PC-9 (cell line): ENCODE data around the gene TRIM56. TPM values are rescaled to one million over a fixed set of nuclear protein-coding genes. Genes with fewer than 3 reads are reported as not detected.

Experiments
- BruUV-seq: library from RNA; stranded (reverse); fragments of 400-500 nt; replicated peaks from 2 replicates; lab custom pipeline; 2021; lab: Mats Ljungman, UMichigan
- CTCF ChIA-PET: fragments of 300-600 bp; sonication (Branson Sonifier 250); formaldehyde crosslinking; loops from one replicate; lab custom pipeline; 2022; ENCODE audit warnings: antibody characterized with exemption; lab: Charles Lee
- POLR2A ChIA-PET: fragments of 300-600 bp; sonication (Branson Sonifier 250); formaldehyde crosslinking; loops from one replicate; lab custom pipeline; 2022; ENCODE audit warnings: antibody characterized with exemption; ENCODE audit not compliant: unreplicated experiment; lab: Charles Lee
- DNase-seq, 2 experiments: peaks; one replicate each; pipeline versions ENCODE4 v3.0.0 to v3.0.0-alpha.2; 2015 to 2022; ENCODE audit warnings: mixed read lengths in 1 of 2
- H2AFZ ChIP-seq: fragments of 200-600 bp; sonication (generic); 2 replicates; pipeline ENCODE4 v1.8.1; 2017; ENCODE audit warnings: antibody characterized with exemption
- H3F3A ChIP-seq: fragments of 200-600 bp; sonication (generic); 2 replicates; pipeline ENCODE4 v1.8.1; 2017; ENCODE audit warnings: antibody characterized with exemption, mild to moderate bottlenecking, low read depth; ENCODE audit not compliant: insufficient read depth
- H3K27ac ChIP-seq: fragments of 200-600 bp; sonication (generic); 2 replicates; pipeline ENCODE4 v1.6.1; 2016; ENCODE audit warnings: mixed run types
- H3K27me3 ChIP-seq: fragments of 200-600 bp; sonication (generic); 2 replicates; pipeline ENCODE4 v1.6.1; 2016; ENCODE audit warnings: low read depth, mixed run types; ENCODE audit not compliant: insufficient read depth
- H3K36me3 ChIP-seq: fragments of 200-600 bp; sonication (generic); 2 replicates; pipeline ENCODE4 v1.6.1; 2016; ENCODE audit warnings: low read depth, mixed run types
- H3K4me1 ChIP-seq: fragments of 200-600 bp; sonication (generic); replicated peaks from 2 replicates; pipeline ENCODE4 v1.6.1; 2016; ENCODE audit warnings: mixed run types; ENCODE audit not compliant: insufficient read depth
- H3K4me2 ChIP-seq: fragments of 200-600 bp; sonication (generic); 2 replicates; pipeline ENCODE4 v1.6.1; 2017; ENCODE audit warnings: mixed run types
- H3K4me3 ChIP-seq: fragments of 200-600 bp; sonication (generic); 2 replicates; pipeline ENCODE4 v1.6.1; 2016; ENCODE audit warnings: mixed run types
- H3K79me2 ChIP-seq: fragments of 200-600 bp; sonication (generic); 2 replicates; pipeline ENCODE4 v1.6.1; 2017; ENCODE audit warnings: low read depth, mixed run types
- H3K9me2 ChIP-seq: fragments of 200-600 bp; sonication (generic); 2 replicates; pipeline ENCODE4 v1.8.1; 2017; ENCODE audit warnings: mild to moderate bottlenecking; ENCODE audit not compliant: insufficient read depth
- H3K9me3 ChIP-seq: fragments of 200-600 bp; sonication (generic); 2 replicates; pipeline ENCODE4 v1.8.1; 2016; ENCODE audit warnings: low read depth; ENCODE audit not compliant: insufficient read depth
- H4K20me1 ChIP-seq: fragments of 200-600 bp; sonication (generic); 2 replicates; pipeline ENCODE4 v1.8.1; 2017; ENCODE audit not compliant: insufficient read depth
- CTCF ChIP-seq: fragments of 200-600 bp; sonication (generic); conservative IDR thresholded peaks from 2 replicates; pipeline ENCODE4 v1.6.1; 2017; ENCODE audit warnings: mixed run types, antibody characterized with exemption, mild to moderate bottlenecking, moderate library complexity
- EZH2 ChIP-seq: fragments of 200-600 bp; sonication (generic); IDR thresholded peaks from 2 replicates; pipeline ENCODE4 v1.8.0; 2017; ENCODE audit warnings: antibody characterized with exemption, low read depth
- intact Hi-C: fragments of 100-400 bp; cut with micrococcal nuclease; formaldehyde crosslinking; loops from one replicate; pipeline ENCODE4 v1.10.0; 2022; ENCODE audit not compliant: unreplicated experiment
- total RNA-seq: library from RNA; stranded (reverse); gene quantifications from 2 replicates; pipeline ENCODE4 v1.2.3, GENCODE V29; 2021

The TRIM56 gene
- total RNA-seq, 1 experiment from 2014 or later = 72.3 TPM

DNA sequence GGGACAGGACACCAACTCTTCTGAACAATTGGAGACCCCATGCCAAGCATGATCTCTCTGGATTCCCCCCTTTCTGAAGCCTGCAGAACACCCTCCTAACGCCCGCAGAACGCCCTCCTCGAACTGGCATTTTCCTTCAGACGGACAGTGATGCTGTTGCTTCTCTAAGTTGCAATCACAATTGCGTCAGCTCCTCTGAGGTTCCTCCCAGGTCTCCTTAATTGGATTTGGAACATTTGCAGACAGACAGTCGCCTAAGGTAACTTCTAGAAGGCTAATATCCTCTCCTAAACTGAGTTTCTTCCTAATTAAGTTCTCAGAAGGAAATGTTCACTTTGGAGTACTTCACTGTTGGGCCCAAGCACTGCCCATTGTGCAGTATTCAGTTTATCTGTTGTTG, 21.1 kb downstream of the TRIM56 start:
- Histone ChIP-seq H3K27ac (no peak overlapping the region), H3K9me3 (no peaks in the 10 kb centered on the region)

GRCh38 chr7:101108330-101108857, 23.1 kb downstream of the TRIM56 start:
- Histone ChIP-seq H3K4me2 (peak overlapping the region; percentile 69), H3K4me1 (peaks cover 44% of the 10 kb centered on the region)

More for the DNA sequence above, 21.1 kb downstream of the TRIM56 start:
- no TSS peak for BruUV-seq
- H3K79me2 ChIP-seq = peaks cover 16% of the 10 kb centered on the region; the same call in 1 of the 2 replicates
- intact Hi-C loops = no loop called here
- no peak for DNase-seq
- H3K4me2 ChIP-seq = no peak overlapping the region
- H3K4me1 ChIP-seq = peaks cover 64% of the 10 kb centered on the region
- H4K20me1 ChIP-seq = no peaks in the 10 kb centered on the region
- no peaks in the 10 kb centered on the region for H3K9me2 ChIP-seq
- ChIA-PET POLR2A (no interaction called here), CTCF (interaction anchor here (0.6 kb wide), 1 partner anchor 85 kb away, joined by 3 read pairs; no protein-coding TSS in a partner anchor)
- H3K4me3 ChIP-seq = no peak overlapping the region
- no peaks in the 10 kb centered on the region for H3K27me3 ChIP-seq
- TF ChIP-seq CTCF (no peak), EZH2 (no peak)
- H3F3A ChIP-seq = peaks cover 54% of the 10 kb centered on the region
- no peaks in the 10 kb centered on the region for H3K36me3 ChIP-seq
- H2AFZ ChIP-seq = no peak overlapping the region

DNA sequence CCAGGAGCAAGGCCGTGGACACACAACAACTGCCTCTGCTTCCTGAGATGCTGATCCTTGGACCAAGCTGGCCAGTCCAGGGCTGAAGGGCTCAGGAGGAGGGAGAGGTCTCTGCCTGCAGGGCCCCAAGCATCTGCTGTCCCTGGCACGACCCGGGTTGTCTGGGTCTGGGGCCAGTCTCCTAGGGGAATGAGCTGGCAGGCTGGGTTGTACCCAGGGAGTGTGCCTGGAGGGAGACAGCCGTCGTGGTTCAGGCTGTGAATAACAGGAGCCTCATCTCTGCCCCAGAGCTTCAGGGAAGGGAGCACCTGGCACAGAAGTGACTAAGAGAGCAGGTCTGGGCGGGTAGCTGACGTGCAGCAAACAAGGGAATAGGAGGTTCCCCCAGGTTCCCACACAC, 23.7 kb downstream of the TRIM56 start:
- Histone ChIP-seq H3F3A (peaks cover 35% of the 10 kb centered on the region), H3K27ac (peak overlapping the region; percentile 94), H4K20me1 (no peaks in the 10 kb centered on the region), H3K4me2 (peak overlapping the region; percentile 69), H3K4me3 (peak overlapping the region; percentile 21; the same call in 1 of the 2 replicates), H3K9me3 (no peaks in the 10 kb centered on the region), H3K9me2 (no peaks in the 10 kb centered on the region), H3K27me3 (no peaks in the 10 kb centered on the region), H3K36me3 (no peaks in the 10 kb centered on the region), H2AFZ (no peak overlapping the region), H3K4me1 (peaks cover 41% of the 10 kb centered on the region), H3K79me2 (no peaks in the 10 kb centered on the region)
- intact Hi-C loops = loop anchor here (1.0 kb wide), 2 partner anchors 8 to 9 kb away; no protein-coding TSS in a partner anchor
- no TSS peak for BruUV-seq
- DNase-seq = peak; percentile 86 to 95
- TF ChIP-seq CTCF (no peak), EZH2 (no peak)
- CTCF ChIA-PET = interaction anchor here (0.6 to 0.9 kb wide), 2 partner anchors 8 to 57 kb away, joined by 3 read pairs; no protein-coding TSS in a partner anchor
- POLR2A ChIA-PET = interaction anchor here (0.5 to 1.2 kb wide), 7 partner anchors 8 to 1325 kb away, joined by 3 to 27 read pairs (median 5); partner anchors contain the start of gene MOSPD3

More at GRCh38 chr7:101108330-101108857, 23.1 kb downstream of the TRIM56 start:
- TF ChIP-seq CTCF = no peak
- TF ChIP-seq EZH2 = no peak
- DNase-seq = peak; percentile 50 to 80
- H3K27me3 ChIP-seq = no peaks in the 10 kb centered on the region
- no peaks in the 10 kb centered on the region for H3K9me2 ChIP-seq
- peaks cover 41% of the 10 kb centered on the region for H3F3A ChIP-seq
- H3K79me2 ChIP-seq = no peaks in the 10 kb centered on the region
- H2AFZ ChIP-seq = no peak overlapping the region
- intact Hi-C loops = no loop called here
- BruUV-seq = TSS peak; percentile 86
- CTCF ChIA-PET = no interaction called here
- no peaks in the 10 kb centered on the region for H4K20me1 ChIP-seq
- POLR2A ChIA-PET = interaction anchor here (0.6 to 1.2 kb wide), 4 partner anchors 8 to 1326 kb away, joined by 3 to 27 read pairs (median 14); no protein-coding TSS in a partner anchor
- H3K36me3 ChIP-seq = no peaks in the 10 kb centered on the region
- no peaks in the 10 kb centered on the region for H3K9me3 ChIP-seq
- H3K27ac ChIP-seq = peak overlapping the region; percentile 94
- H3K4me3 ChIP-seq = peak overlapping the region; percentile 21; the same call in 1 of the 2 replicates
